ENCODE measurements around the gene LILRA5. TPM values are rescaled to one million over a fixed set of nuclear protein-coding genes. Genes with fewer than 3 reads are reported as not detected.
"Not testable (repeated sequence)": the region's sequence is repeated elsewhere in the genome, so short reads cannot be mapped to it uniquely, and the experiment has no call there.

LILRA5 gene
- 0.22 TPM for total RNA-seq
- 1 to 10 TPM in 2 of 8 donors, under 1 TPM in 6; 0.17 to 1.5 (median 0.61) TPM for polyA plus RNA-seq (ENCODE audit: insufficient read depth in 1 of 8, insufficient read length in 8 of 8, low replicate concordance in 1 of 8)
- long read RNA-seq, donor 1 = 0 reads
- long read RNA-seq, donor 2 = 0 reads
- long read RNA-seq, donor 3 = 0 reads
- long read RNA-seq, donor 4 = 0 reads
- long read RNA-seq, donor 5 = 0 reads
- long read RNA-seq, donor 6, partial matches to known transcripts = 0 of 1 reads
- long read RNA-seq, donor 6, other reads (novel, unspliced or antisense) = 0 of 1 reads
- long read RNA-seq, donor 7 = 0 reads
- long read RNA-seq, donor 8 = 0 reads
- long read RNA-seq, donor 9 = 0 reads
- long read RNA-seq, donor 10 = 0 reads
- long read RNA-seq, donor 11, partial matches to known transcripts = 0 of 1 reads
- long read RNA-seq, donor 11, other reads (novel, unspliced or antisense) = 0 of 1 reads

GRCh38 chr19:54312436-54313377 lies at the start of gene LILRA5:
LILRA5 (minus strand) TSS chr19:54313166; CDS start chr19:54313019, 147 bp downstream.
- no peak within 1 kb of the TSS for H3K4me3 ChIP-seq (ENCODE audit: low read length)
- no peaks in the 10 kb centered on the region for H3K36me3 ChIP-seq (ENCODE audit: control insufficient read depth, insufficient read depth, low read length)
- H3K27ac ChIP-seq (ENCODE audit: low read length) = no peak within 1 kb of the TSS
- no peaks in the 10 kb centered on the region for H3K9me3 ChIP-seq (replicated peaks; ENCODE audit: control insufficient read depth, low read depth, low read length)
- H3K27me3 ChIP-seq (ENCODE audit: control insufficient read depth, insufficient read depth, low read length) = peaks cover 2% of the 10 kb centered on the region
- H3K4me1 ChIP-seq (ENCODE audit: control insufficient read depth, insufficient read depth, low read length) = no peaks in the 10 kb centered on the region
- peak; percentile 41 for DNase-seq
- WGBS (ENCODE audit: insufficient coverage) = 61% methylated on average over 9 of the region's 13 CpGs

GRCh38 chr19:54361680-54362422 lies 48.9 kb upstream of the LILRA5 start:
- H3K27ac ChIP-seq (ENCODE audit: low read length); H3K27me3 ChIP-seq (ENCODE audit: control insufficient read depth, insufficient read depth, low read length); H3K9me3 ChIP-seq (replicated peaks; ENCODE audit: control insufficient read depth, low read depth, low read length); DNase-seq; H3K36me3 ChIP-seq (ENCODE audit: control insufficient read depth, insufficient read depth, low read length); H3K4me1 ChIP-seq (ENCODE audit: control insufficient read depth, insufficient read depth, low read length); H3K4me3 ChIP-seq (ENCODE audit: low read length): not testable (repeated sequence)
- WGBS (ENCODE audit: insufficient coverage) = 40% methylated on average over 1 of the region's 10 CpGs

DNA sequence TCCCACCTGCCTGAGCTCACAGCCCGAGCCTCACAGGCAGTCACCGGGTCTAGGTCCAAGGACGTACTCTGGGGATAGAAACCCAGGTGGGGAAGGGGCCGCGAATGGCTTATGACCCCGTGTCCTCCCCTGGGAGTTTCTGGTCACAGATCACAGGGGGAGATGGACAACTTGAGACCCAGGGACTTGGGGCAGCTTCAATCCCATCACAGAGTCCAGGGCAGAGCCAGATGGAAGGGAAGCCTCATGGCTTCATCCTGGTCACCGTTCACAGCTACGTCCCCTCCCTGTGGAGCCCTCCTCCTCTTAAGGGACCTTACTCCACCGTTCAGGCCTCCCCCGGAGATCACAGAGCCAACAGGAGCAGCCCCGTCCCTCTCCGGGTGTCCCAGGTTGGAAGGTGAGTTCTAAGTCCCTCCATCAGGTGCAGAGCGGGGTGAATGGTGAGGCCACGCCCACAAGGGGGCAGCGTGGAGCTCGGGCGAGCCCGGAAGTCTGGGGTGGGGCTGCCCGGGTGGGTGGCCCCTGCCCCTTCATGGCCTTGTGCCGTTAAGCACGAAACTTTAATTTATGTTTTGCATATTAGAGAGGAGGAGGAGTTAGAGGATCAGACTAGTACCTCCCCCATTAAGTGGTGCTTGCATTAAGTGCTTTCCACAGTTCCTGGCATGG lies 46.3 kb upstream of the LILRA5 start:
- not testable (repeated sequence) for H3K36me3 ChIP-seq (ENCODE audit: control insufficient read depth, insufficient read depth, low read length); H3K4me1 ChIP-seq (ENCODE audit: control insufficient read depth, insufficient read depth, low read length); H3K27me3 ChIP-seq (ENCODE audit: control insufficient read depth, insufficient read depth, low read length); DNase-seq; H3K9me3 ChIP-seq (replicated peaks; ENCODE audit: control insufficient read depth, low read depth, low read length); H3K4me3 ChIP-seq (ENCODE audit: low read length); H3K27ac ChIP-seq (ENCODE audit: low read length)
- no CpG with 5 or more reads among the region's 21 CpGs for WGBS (ENCODE audit: insufficient coverage)

DNA sequence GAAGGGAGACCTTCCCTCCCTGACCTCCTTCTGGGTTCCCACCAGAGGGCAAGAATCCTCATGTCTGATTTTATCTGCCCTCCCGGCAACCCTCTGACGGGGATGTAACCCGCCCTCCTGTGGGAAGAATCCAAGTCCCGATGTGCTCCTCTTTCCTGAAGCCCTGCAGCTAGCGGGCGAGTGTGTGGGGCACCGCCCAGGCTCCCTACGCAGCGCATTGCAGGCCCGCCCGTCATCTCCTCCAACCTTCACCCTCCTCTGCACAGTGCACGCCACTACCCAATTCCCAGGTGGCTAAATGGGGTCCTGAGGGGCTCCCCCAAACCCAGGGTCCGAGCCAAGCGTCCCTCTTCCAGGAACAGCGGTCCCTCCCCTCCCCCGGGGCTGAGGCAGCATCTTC lies 44.4 kb upstream of the LILRA5 start:
- no peaks in the 10 kb centered on the region for H3K36me3 ChIP-seq (ENCODE audit: control insufficient read depth, insufficient read depth, low read length)
- DNase-seq = no peak
- no peaks in the 10 kb centered on the region for H3K27me3 ChIP-seq (ENCODE audit: control insufficient read depth, insufficient read depth, low read length)
- WGBS (ENCODE audit: insufficient coverage) = 85% methylated on average over 15 of the region's 16 CpGs
- H3K9me3 ChIP-seq (replicated peaks; ENCODE audit: control insufficient read depth, low read depth, low read length) = no peaks in the 10 kb centered on the region
- no peak overlapping the region for H3K4me3 ChIP-seq (ENCODE audit: low read length)
- H3K4me1 ChIP-seq (ENCODE audit: control insufficient read depth, insufficient read depth, low read length) = no peaks in the 10 kb centered on the region
- no peak overlapping the region for H3K27ac ChIP-seq (ENCODE audit: low read length)

- Histone ChIP-seq H3K4me1 (ENCODE audit: control insufficient read depth, insufficient read depth, low read length) (no peaks in the 10 kb centered on the region), H3K27ac (ENCODE audit: low read length) (no peak overlapping the region), H3K9me3 (replicated peaks; ENCODE audit: control insufficient read depth, low read depth, low read length) (no peaks in the 10 kb centered on the region), H3K36me3 (ENCODE audit: control insufficient read depth, insufficient read depth, low read length) (no peaks in the 10 kb centered on the region), H3K4me3 (ENCODE audit: low read length) (no peak overlapping the region), H3K27me3 (ENCODE audit: control insufficient read depth, insufficient read depth, low read length) (peaks cover 3% of the 10 kb centered on the region)
- DNase-seq = no peak
- WGBS (ENCODE audit: insufficient coverage) = 74% methylated on average over 4 of the region's 12 CpGs
Measured at GRCh38 chr19:54356444-54357056, 43.6 kb upstream of the LILRA5 start.

DNA sequence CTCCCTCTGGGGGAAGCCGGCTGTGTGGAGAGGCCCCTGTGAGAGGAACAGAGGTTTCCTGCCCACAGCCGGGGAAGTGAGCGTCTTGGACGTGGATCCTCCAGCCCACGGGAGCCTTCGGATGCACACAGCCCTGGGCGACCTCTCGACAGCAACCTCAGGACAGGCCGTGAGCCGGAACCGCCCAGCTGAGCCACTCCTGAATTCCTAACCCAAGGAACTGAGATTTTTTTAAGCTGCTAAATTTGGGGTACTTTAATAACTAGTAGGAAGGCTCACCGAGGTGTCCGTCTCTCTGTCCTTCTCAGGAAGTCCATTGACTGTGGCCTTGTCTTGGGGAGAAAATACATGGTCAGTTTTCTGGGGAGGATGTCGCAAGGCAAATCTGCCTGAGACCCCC lies 42.7 kb upstream of the LILRA5 start:
- 70% methylated on average over 11 of the region's 14 CpGs for WGBS (ENCODE audit: insufficient coverage)
- H3K4me1 ChIP-seq (ENCODE audit: control insufficient read depth, insufficient read depth, low read length) = no peaks in the 10 kb centered on the region
- no peak overlapping the region for H3K4me3 ChIP-seq (ENCODE audit: low read length)
- DNase-seq = no peak
- H3K36me3 ChIP-seq (ENCODE audit: control insufficient read depth, insufficient read depth, low read length) = no peaks in the 10 kb centered on the region
- no peak overlapping the region for H3K27ac ChIP-seq (ENCODE audit: low read length)
- no peaks in the 10 kb centered on the region for H3K9me3 ChIP-seq (replicated peaks; ENCODE audit: control insufficient read depth, low read depth, low read length)
- H3K27me3 ChIP-seq (ENCODE audit: control insufficient read depth, insufficient read depth, low read length) = peaks cover 3% of the 10 kb centered on the region

GRCh38 chr19:54354761-54355160 lies 41.8 kb upstream of the LILRA5 start:
- Histone ChIP-seq H3K4me1 (ENCODE audit: control insufficient read depth, insufficient read depth, low read length) (no peaks in the 10 kb centered on the region), H3K36me3 (ENCODE audit: control insufficient read depth, insufficient read depth, low read length) (no peaks in the 10 kb centered on the region), H3K27ac (ENCODE audit: low read length) (no peak overlapping the region), H3K4me3 (ENCODE audit: low read length) (no peak overlapping the region), H3K9me3 (replicated peaks; ENCODE audit: control insufficient read depth, low read depth, low read length) (no peaks in the 10 kb centered on the region), H3K27me3 (ENCODE audit: control insufficient read depth, insufficient read depth, low read length) (peaks cover 3% of the 10 kb centered on the region)
- 44% methylated on average over 3 of the region's 3 CpGs for WGBS (ENCODE audit: insufficient coverage)
- no peak for DNase-seq

GRCh38 chr19:54352546-54352945 lies 39.6 kb upstream of the LILRA5 start:
- H3K27ac ChIP-seq (ENCODE audit: low read length) = no peak overlapping the region
- WGBS (ENCODE audit: insufficient coverage) = 63% methylated on average over 2 of the region's 3 CpGs
- peaks cover 3% of the 10 kb centered on the region for H3K27me3 ChIP-seq (ENCODE audit: control insufficient read depth, insufficient read depth, low read length)
- no peaks in the 10 kb centered on the region for H3K9me3 ChIP-seq (replicated peaks; ENCODE audit: control insufficient read depth, low read depth, low read length)
- H3K4me1 ChIP-seq (ENCODE audit: control insufficient read depth, insufficient read depth, low read length) = no peaks in the 10 kb centered on the region
- no peak for DNase-seq
- H3K36me3 ChIP-seq (ENCODE audit: control insufficient read depth, insufficient read depth, low read length) = no peaks in the 10 kb centered on the region
- no peak overlapping the region for H3K4me3 ChIP-seq (ENCODE audit: low read length)

- Histone ChIP-seq H3K4me1 (ENCODE audit: control insufficient read depth, insufficient read depth, low read length) (no peaks in the 10 kb centered on the region), H3K27me3 (ENCODE audit: control insufficient read depth, insufficient read depth, low read length) (peaks cover 3% of the 10 kb centered on the region), H3K36me3 (ENCODE audit: control insufficient read depth, insufficient read depth, low read length) (no peaks in the 10 kb centered on the region), H3K9me3 (replicated peaks; ENCODE audit: control insufficient read depth, low read depth, low read length) (no peaks in the 10 kb centered on the region), H3K27ac (ENCODE audit: low read length) (no peak overlapping the region), H3K4me3 (ENCODE audit: low read length) (no peak overlapping the region)
- 53% methylated on average over 7 of the region's 7 CpGs for WGBS (ENCODE audit: insufficient coverage)
- DNase-seq = no peak
Measured at GRCh38 chr19:54352041-54352440, 39.1 kb upstream of the LILRA5 start.
